ENCODE results near the gene DHX8.
"Not testable (repeated sequence)": the region's sequence is repeated elsewhere in the genome, so short reads cannot be mapped to it uniquely, and the experiment has no call there.

The DHX8 gene

DNA sequence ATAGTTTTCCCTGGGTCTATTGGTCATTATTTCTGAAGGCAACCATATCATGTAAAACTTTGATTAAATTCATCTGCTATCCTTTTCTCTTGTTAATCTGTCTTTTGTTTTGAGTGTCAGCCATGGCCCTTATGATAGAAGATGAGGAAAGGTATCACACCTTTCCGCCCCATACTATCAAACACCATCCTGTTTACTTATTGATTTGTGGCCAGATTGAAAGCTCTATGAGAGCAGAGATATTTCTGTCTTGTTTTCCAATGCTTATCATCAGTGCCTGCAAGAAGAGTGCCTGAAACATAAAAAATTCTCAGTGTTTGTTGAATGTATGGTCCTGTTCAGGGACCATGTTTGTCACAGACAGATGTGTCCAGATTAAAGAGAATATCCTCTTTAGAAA, 22.6 kb upstream of the DHX8 start:
- DNase-seq, result no peak

GRCh38 chr17:43462569-43462968, 21.2 kb upstream of the DHX8 start:
- not testable (repeated sequence) for DNase-seq

DNA sequence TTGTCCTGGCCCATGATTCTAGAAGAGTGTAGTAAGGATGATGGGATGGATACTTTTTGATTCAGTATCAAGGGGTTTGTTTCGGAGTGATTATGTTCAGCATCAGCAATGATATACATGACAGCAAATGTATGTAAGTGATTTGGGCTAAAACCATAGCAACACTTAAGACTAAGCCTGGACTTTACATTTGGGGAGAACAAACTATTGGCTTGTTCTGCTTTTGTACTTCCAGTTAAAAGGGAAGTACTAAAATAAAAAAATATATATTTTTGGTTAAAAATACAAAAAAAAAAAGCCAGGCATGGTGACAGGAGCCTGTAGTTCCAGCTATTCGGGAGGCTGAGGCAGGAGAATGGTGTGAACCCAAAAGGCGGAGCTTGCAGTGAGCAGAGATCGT, 20.5 kb upstream of the DHX8 start:
- DNase-seq, result no peak

DNA sequence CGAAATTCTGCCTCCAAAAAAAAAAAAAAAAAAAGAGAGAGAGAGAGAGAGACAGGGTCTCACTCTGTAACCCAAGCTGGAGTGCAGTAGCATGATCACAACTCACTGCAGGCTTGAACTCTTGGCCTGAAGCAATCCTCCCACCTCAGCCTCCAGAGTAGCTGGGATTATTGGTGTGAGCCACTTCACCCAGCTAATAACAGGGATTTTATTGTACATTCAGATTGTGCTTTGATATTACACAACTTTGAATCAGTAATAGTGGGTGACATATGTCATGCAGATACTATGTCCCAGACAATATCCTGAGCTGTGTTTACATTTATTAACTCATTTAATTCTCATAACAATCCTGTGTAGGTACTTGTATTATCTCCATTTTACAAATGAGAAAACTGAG, 19.7 kb upstream of the DHX8 start:
- DNase-seq, result no peak

DNA sequence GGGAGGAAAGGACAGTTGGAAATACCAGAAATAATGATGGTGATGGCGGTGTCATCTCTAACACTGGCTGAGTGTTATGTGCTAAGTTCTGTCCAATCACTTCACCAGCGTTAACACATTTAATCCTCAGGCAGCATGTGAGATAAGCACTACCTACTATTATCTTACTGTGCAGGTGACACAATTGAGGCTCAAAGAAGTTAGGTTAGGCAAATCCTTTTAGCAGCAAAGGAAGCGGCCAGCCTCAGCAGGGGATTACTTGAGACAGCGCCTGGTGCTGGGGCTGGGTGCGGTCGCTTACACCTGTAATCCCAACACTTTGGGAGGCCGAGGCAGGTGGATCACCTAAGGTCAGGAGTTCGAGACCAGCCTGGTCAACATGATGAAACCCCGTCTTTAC, 18.7 kb upstream of the DHX8 start:
- DNase-seq, result no peak

DNA sequence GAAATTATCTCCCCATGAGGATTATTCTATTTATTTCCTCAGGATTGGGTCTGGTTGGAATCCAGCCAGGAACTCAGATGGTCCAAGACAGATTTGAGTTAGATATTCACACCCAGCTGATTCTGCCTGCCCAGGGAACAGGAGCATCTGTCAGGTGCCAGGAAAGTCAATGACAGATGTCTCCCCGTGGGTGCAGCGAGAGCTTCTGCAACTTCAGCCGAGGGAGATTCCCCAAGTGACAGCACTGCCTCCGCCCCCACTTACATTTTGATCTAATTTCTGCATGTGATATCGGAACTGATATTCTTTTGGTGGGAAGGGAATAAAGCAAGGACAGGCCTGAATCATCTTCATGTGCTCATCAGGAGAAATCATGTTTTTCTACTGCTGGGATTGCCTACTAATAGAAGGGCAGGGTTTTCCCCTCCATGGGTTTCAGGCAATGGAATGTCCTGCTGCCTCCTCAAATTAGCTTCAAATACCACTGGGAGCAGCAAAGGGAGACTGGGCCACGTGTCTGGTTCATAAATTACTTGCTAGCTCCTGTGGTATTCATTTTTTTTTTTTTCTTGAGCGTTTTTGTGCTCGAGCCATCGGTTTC, 15.7 kb upstream of the DHX8 start:
- peak in 24 of 56 donors; percentile 0 to 58 (median 20) for DNase-seq

GRCh38 chr17:43468691-43469139, 15.1 kb upstream of the DHX8 start:
- DNase-seq, result no peak

GRCh38 chr17:43469145-43469544, 14.6 kb upstream of the DHX8 start:
- DNase-seq, result no peak

DNA sequence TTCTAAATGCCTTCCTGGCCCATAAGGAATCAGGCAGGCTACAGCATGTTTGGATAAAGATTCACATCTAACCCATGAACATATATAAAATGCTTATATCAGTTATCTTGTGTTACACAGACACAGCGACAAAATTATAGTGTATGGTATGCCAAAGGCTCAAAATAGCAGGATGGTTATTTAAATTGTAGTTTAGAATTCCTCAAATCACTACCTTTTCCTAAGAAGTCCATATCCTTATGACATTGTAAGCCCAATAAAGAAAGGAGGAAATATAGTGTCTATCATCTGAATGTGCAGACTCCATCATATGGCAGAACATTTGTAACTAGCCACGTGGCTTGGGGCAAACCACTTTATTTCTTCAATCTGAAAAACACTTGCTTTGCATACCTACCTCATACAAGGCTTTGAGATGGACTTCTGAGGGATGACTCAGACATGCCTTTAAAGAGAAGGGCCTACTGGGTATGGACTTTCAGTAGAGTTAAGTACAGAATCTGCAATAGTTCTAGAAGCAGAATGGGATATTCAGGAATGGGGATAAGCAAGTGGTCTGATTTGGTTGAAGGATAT, 12.1 kb upstream of the DHX8 start:
- no peak for DNase-seq

DNA sequence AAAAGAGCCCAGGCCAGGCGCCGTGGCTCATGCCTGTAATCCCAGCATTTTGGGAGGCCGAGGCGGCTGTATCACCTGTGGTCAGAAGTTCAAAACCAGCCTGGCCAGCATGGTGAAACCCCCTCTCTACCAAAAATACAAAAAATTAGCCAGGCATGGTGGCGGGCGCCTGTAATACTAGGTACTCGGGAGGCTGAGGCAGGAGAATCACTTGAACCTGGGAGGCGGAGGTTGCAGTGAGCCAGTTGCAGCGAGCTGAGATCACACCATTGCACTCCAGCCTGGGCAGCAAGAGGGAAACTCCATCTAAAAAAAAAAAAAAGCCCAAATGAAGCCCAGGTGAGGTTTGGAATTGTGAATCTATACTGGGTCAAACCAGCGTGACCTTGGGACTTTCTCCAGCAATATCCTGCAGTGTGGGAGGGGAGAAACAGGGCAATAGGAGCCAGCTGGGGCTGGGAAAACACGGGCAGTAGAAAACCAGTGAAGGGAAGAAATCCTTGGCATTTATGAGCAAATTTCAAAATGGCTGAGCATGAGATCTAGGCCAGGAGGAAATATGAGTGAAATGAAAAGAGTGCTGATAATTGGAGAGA, 8.2 kb upstream of the DHX8 start:
- no peak for DNase-seq

DNA sequence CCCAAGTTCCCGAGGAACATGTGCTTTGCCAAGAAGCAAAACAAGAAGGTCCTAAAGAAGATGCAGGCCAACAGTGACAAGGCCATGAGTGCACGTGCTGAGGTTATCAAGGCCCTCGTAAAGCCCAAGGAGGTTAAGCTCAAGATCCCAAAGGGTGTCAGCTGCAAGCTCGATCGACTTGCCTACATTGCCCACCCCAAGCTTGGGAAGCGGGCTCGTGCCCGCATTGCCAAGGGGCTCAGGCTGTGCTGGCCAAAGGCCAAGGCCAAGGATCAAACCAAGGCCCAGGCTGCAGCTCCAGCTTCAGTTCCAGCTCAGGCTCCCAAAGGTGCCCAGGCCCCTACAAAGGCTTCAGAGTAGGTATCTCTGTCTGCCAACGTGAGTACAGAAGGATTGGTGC, 7.5 kb upstream of the DHX8 start:
- DNase-seq, result not testable (repeated sequence)

GRCh38 chr17:43477832-43478634, 5.7 kb upstream of the DHX8 start:
- no peak for DNase-seq

GRCh38 chr17:43479948-43480347, 3.8 kb upstream of the DHX8 start:
- no peak for DNase-seq

GRCh38 chr17:43482103-43483012, 1.4 kb upstream of the DHX8 start:
- peak in 1 of 56 donors; percentile 0 for DNase-seq

GRCh38 chr17:43490621-43491020, 6.8 kb downstream of the DHX8 start:
- DNase-seq, result no peak

DNA sequence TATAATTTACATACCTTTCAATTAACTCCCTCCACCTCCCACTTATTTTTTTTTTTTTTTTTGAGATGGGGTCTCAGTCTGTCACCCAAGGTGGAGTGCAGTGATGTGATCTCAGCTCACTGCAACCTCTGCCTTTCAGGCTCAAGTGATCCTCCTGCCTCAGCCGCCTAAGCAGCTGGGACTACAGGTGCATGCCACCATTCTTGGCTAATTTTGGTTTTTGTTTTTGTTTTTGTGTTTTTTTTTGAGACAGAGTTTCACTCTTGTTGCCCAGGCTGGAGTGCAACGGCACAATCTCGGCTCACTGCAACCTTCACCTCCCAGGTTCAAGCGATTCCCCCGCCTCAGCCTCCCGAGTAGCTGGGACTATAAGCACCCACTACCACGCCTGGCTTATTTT, 25.7 kb downstream of the DHX8 start:
- DNase-seq, result not testable (repeated sequence)

- not testable (repeated sequence) for DNase-seq
These were observed 27.4 kb downstream of the DHX8 start for GRCh38 chr17:43511199-43511598.

- no peak for DNase-seq
These were observed 31.9 kb downstream of the DHX8 start for GRCh38 chr17:43515656-43516055.

- no peak for DNase-seq
These were observed 33.4 kb downstream of the DHX8 start for GRCh38 chr17:43517161-43517560.

- DNase-seq, result peak in 18 of 56 donors; percentile 8 to 37 (median 20)
These were observed 34.0 kb downstream of the DHX8 start for GRCh38 chr17:43517615-43518386.

All from nucleus accumbens (tissue), 56 donors.